Measurements from ENCODE around the gene PRDM16.

GRCh38 chr1:3126756-3127678 lies 58.0 kb downstream of the PRDM16 start:
- TF ChIP-seq CTCF (IDR thresholded peaks at IDR 0.05) (no peak), POLR2A (IDR thresholded peaks at IDR 0.05) (no peak)

All from testis (tissue), 2 donors.